T47D (cell line): ENCODE results near the gene CCS.

Experiments
- DNase-seq, 2 experiments: peaks; one replicate each; pipeline versions ENCODE4 v3.0.0 to v3.0.0-alpha.2; 2011 to 2012; ENCODE audit warnings: low read depth in 1 of 2, low spot score in 1 of 2
- JUND ChIP-seq: IDR thresholded peaks from 2 replicates; pipeline ENCODE4 v1.6.1; 2012; ENCODE audit warnings: low read depth
- in situ Hi-C: cut with HindIII; loops from 2 replicates; pipeline ENCODE4 v1.10.0; 2016; ENCODE audit warnings: low sequenced_read_pairs, low pct_unique_long_range_greater_than_20kb

CCS gene

GRCh38 chr11:66554602-66555001 lies 38.4 kb upstream of the CCS start:
- in situ Hi-C loops = no loop called here
- no peak for TF ChIP-seq JUND
- DNase-seq = no peak

- DNase-seq = no peak
- in situ Hi-C loops = no loop called here
- TF ChIP-seq JUND = no peak
Observed at GRCh38 chr11:66555416-66555815, 37.6 kb upstream of the CCS start.

- no peak for DNase-seq
- no peak for TF ChIP-seq JUND
- in situ Hi-C loops = no loop called here
Observed at GRCh38 chr11:66556086-66556485, 36.9 kb upstream of the CCS start.

GRCh38 chr11:66557733-66558326 lies 35.2 kb upstream of the CCS start:
- in situ Hi-C loops = no loop called here
- no peak for TF ChIP-seq JUND
- no peak for DNase-seq

- no peak for TF ChIP-seq JUND
- in situ Hi-C loops = no loop called here
- DNase-seq = no peak
Observed at GRCh38 chr11:66559142-66559865, 33.7 kb upstream of the CCS start.

- no peak for TF ChIP-seq JUND
- in situ Hi-C loops = no loop called here
- DNase-seq = no peak
Observed at GRCh38 chr11:66559866-66560676, 32.9 kb upstream of the CCS start.

- DNase-seq = no peak
- in situ Hi-C loops = no loop called here
- TF ChIP-seq JUND = no peak
Observed at GRCh38 chr11:66561178-66561974, 31.6 kb upstream of the CCS start.

- in situ Hi-C loops = no loop called here
- DNase-seq = no peak
- no peak for TF ChIP-seq JUND
Observed at GRCh38 chr11:66561975-66562248, 31.1 kb upstream of the CCS start.

GRCh38 chr11:66562275-66562674 lies 30.7 kb upstream of the CCS start:
- no peak for DNase-seq
- in situ Hi-C loops = no loop called here
- TF ChIP-seq JUND = no peak

GRCh38 chr11:66562907-66563583 lies 29.9 kb upstream of the CCS start:
- DNase-seq = no peak
- in situ Hi-C loops = no loop called here
- TF ChIP-seq JUND = no peak

GRCh38 chr11:66563832-66564231 lies 29.2 kb upstream of the CCS start:
- DNase-seq = no peak
- TF ChIP-seq JUND = no peak
- in situ Hi-C loops = no loop called here

GRCh38 chr11:66564538-66564937 lies 28.4 kb upstream of the CCS start:
- TF ChIP-seq JUND = no peak
- no peak for DNase-seq
- in situ Hi-C loops = no loop called here
